Testis (tissue), 3 donors: ENCODE data around the gene ENTHD1. TPM values are rescaled to one million over a fixed set of nuclear protein-coding genes. Genes with fewer than 3 reads are reported as not detected.
"Not testable (repeated sequence)": the region's sequence is repeated elsewhere in the genome, so short reads cannot be mapped to it uniquely, and the experiment has no call there.

ENCODE experiments used
- DNase-seq: peaks from one replicate; pipeline ENCODE4 v3.0.0-alpha.2; 2019
- H3K27ac ChIP-seq, 2 donors: fragments of 200-600 bp; sonication (generic); one replicate each; pipeline ENCODE4 v1.5.1; 2019
- H3K27me3 ChIP-seq: fragments of 200-600 bp; sonication (generic); one replicate; pipeline ENCODE4 v1.5.1; 2019
- H3K36me3 ChIP-seq: fragments of 200-600 bp; sonication (generic); one replicate; pipeline ENCODE4 v1.5.1; 2017; ENCODE audit warnings: low read depth; ENCODE audit errors: missing control alignments
- H3K4me1 ChIP-seq: fragments of 200-600 bp; sonication (generic); one replicate; pipeline ENCODE4 v1.5.1; 2019
- H3K4me3 ChIP-seq, 2 donors: fragments of 200-600 bp; sonication (generic); one replicate each; pipeline ENCODE4 v1.5.1; 2017 to 2019
- H3K9me3 ChIP-seq: fragments of 200-600 bp; sonication (generic); one replicate; pipeline ENCODE4 v1.5.1; 2017
- POLR2A ChIP-seq: fragments of 450-650 bp; IDR thresholded peaks from one replicate; pipeline ENCODE4 v1.6.1; 2017; ENCODE audit warnings: antibody characterized with exemption, mild to moderate bottlenecking, moderate library complexity
- WGBS, 2 donors: methylation state at CpG; one replicate each; pipeline ENCODE4 v1.1.5; 2018; 5-methylcytosine and 5-hydroxymethylcytosine counted together
- intact Hi-C: fragments of 100-400 bp; cut with DNase I; formaldehyde crosslinking; loops from one replicate; pipeline ENCODE4 v1.15.1; 2023; ENCODE audit warnings: low total_unique reads
- polyA plus RNA-seq: library from polyadenylated mRNA; stranded (reverse); fragments of 350-450 nt; fragmentation: Illumina TruSeq; extraction: RNeasy Lipid Tissue Mini Kit (QIAGEN cat#74804); gene quantifications from one replicate; pipeline ENCODE4 v1.2.3, GENCODE V29; 2014; ENCODE audit warnings: low read depth, low replicate concordance; ENCODE audit not compliant: insufficient read depth
- total RNA-seq, 2 donors: library from RNA; depleted of rRNA; stranded (reverse); fragments of >200 nt; gene quantifications; one replicate each; pipeline ENCODE4 v1.2.3, GENCODE V29; 2016
- TF ChIP-seq, protein P1 (sequence below), 3 experiments: fragments of 450-650 bp in 2 of 3; fragments of 200-600 bp in 1 of 3; sonication (generic) in 1 of 3; IDR thresholded peaks; one replicate each; pipeline ENCODE4 v1.5.1; 2016 to 2019; ENCODE audit warnings: antibody characterized with exemption in 3 of 3, mild to moderate bottlenecking in 2 of 3, moderate library complexity in 1 of 3

The ENTHD1 gene
- total and polyA plus RNA-seq, 3 donors from 2014 or later = 10.9 to 21.1 (median 12.0) TPM

- Histone ChIP-seq H3K4me3 (no peak overlapping the region), H3K9me3 (no peaks in the 10 kb centered on the region), H3K36me3 (no peaks in the 10 kb centered on the region), H3K27ac (no peak overlapping the region), H3K27me3 (no peaks in the 10 kb centered on the region), H3K4me1 (peaks cover 13% of the 10 kb centered on the region)
- TF ChIP-seq, protein P1, sequence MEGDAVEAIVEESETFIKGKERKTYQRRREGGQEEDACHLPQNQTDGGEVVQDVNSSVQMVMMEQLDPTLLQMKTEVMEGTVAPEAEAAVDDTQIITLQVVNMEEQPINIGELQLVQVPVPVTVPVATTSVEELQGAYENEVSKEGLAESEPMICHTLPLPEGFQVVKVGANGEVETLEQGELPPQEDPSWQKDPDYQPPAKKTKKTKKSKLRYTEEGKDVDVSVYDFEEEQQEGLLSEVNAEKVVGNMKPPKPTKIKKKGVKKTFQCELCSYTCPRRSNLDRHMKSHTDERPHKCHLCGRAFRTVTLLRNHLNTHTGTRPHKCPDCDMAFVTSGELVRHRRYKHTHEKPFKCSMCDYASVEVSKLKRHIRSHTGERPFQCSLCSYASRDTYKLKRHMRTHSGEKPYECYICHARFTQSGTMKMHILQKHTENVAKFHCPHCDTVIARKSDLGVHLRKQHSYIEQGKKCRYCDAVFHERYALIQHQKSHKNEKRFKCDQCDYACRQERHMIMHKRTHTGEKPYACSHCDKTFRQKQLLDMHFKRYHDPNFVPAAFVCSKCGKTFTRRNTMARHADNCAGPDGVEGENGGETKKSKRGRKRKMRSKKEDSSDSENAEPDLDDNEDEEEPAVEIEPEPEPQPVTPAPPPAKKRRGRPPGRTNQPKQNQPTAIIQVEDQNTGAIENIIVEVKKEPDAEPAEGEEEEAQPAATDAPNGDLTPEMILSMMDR (IDR thresholded peaks at IDR 0.05) = no peak
- TF ChIP-seq POLR2A = no peak
- DNase-seq = no peak
- intact Hi-C loops = no loop called here
Observed at GRCh38 chr22:39880722-39881121, 12.8 kb downstream of the ENTHD1 start.

GRCh38 chr22:39877079-39877845, 16.3 kb downstream of the ENTHD1 start:
- WGBS, 2 donors = 73 to 78% methylated on average over 6 of the region's 6 CpGs

DNA sequence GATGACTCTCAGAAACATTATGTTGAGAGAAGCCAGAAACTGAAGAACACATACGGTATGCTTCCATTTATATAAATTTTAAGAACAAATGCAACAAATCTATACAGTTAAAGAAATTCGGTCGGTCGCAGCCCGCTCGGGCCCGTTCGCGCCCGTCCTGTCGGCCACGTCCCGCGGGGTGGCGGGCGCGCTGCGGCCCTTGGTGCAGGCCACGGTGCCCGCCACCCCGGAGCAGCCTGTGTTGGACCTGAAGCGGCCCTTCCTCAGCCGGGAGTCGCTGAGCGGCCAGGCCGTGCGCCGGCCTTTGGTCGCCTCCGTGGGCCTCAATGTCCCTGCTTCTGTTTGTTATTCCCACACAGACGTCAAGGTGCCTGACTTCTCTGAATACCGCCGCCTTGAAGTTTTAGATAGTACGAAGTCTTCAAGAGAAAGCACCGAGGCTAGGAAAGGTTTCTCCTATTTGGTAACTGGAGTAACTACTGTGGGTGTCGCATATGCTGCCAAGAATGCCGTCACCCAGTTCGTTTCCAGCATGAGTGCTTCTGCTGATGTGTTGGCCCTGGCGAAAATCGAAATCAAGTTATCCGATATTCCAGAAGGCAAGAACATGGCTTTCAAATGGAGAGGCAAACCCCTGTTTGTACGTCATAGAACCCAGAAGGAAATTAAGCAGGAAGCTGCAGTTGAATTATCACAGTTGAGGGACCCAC, 18.2 kb downstream of the ENTHD1 start:
- H3K4me3 ChIP-seq, H3K27ac ChIP-seq, DNase-seq, intact Hi-C loops, H3K27me3 ChIP-seq, H3K4me1 ChIP-seq, H3K9me3 ChIP-seq, H3K36me3 ChIP-seq: not testable (repeated sequence)
- 74 to 75% methylated on average over 33 to 42 of the region's 42 CpGs for WGBS, 2 donors

More at GRCh38 chr22:39877079-39877845, 16.3 kb downstream of the ENTHD1 start:
- intact Hi-C loops = no loop called here
- TF ChIP-seq, protein P1 (IDR thresholded peaks at IDR 0.05) = no peak
- no peak for TF ChIP-seq POLR2A
- Histone ChIP-seq H3K27me3 (no peaks in the 10 kb centered on the region), H3K9me3 (no peaks in the 10 kb centered on the region), H3K4me3 (no peak overlapping the region), H3K4me1 (peaks cover 11% of the 10 kb centered on the region), H3K36me3 (no peaks in the 10 kb centered on the region), H3K27ac (peak overlapping the region in 1 of 2 donors; percentile 41)
- no peak for DNase-seq

GRCh38 chr22:39873965-39874364, 19.6 kb downstream of the ENTHD1 start:
- WGBS, 2 donors = 18 to 19% methylated on average over 1 of the region's 1 CpG
- H3K4me1 ChIP-seq = peaks cover 9% of the 10 kb centered on the region

GRCh38 chr22:39872548-39872947, 21.0 kb downstream of the ENTHD1 start:
- H3K36me3 ChIP-seq = no peaks in the 10 kb centered on the region
- no peak for DNase-seq
- 91 to 95% methylated on average over 1 of the region's 1 CpG for WGBS, 2 donors
- no peaks in the 10 kb centered on the region for H3K9me3 ChIP-seq
- no peaks in the 10 kb centered on the region for H3K27me3 ChIP-seq
- TF ChIP-seq, protein P1 (IDR thresholded peaks at IDR 0.05) = no peak
- TF ChIP-seq POLR2A = no peak
- H3K4me3 ChIP-seq = no peak overlapping the region
- intact Hi-C loops = no loop called here
- H3K27ac ChIP-seq = no peak overlapping the region
- peaks cover 7% of the 10 kb centered on the region for H3K4me1 ChIP-seq

More at GRCh38 chr22:39873965-39874364, 19.6 kb downstream of the ENTHD1 start:
- intact Hi-C loops = no loop called here
- no peak for DNase-seq
- Histone ChIP-seq H3K36me3 (no peaks in the 10 kb centered on the region), H3K27ac (no peak overlapping the region), H3K9me3 (no peaks in the 10 kb centered on the region), H3K4me3 (no peak overlapping the region), H3K27me3 (no peaks in the 10 kb centered on the region)
- TF ChIP-seq, protein P1 (IDR thresholded peaks at IDR 0.05) = no peak
- no peak for TF ChIP-seq POLR2A
